Fibroblast of lung (primary cell): ENCODE results near the gene BMPR1B. TPM values are rescaled to one million over a fixed set of nuclear protein-coding genes. Genes with fewer than 3 reads are reported as not detected.

Experiments used
- DNase-seq, 2 donors: peaks; one replicate each; pipeline versions ENCODE4 v3.0.0 to v3.0.0-alpha.2; 2010; ENCODE audit warnings: low read depth in 2 of 2
- H2AFZ ChIP-seq: 2 replicates; pipeline ENCODE4 v1.5.1; 2012; ENCODE audit warnings: low read length, control low read depth, inconsistent platforms
- H3K27ac ChIP-seq: 2 replicates; pipeline ENCODE4 v1.5.1; 2011; ENCODE audit warnings: low read length, control low read depth; ENCODE audit not compliant: insufficient read depth
- H3K27me3 ChIP-seq: 2 replicates; pipeline ENCODE4 v1.5.1; 2011; ENCODE audit warnings: mild to moderate bottlenecking, low read length; ENCODE audit not compliant: control insufficient read depth, insufficient read depth
- H3K36me3 ChIP-seq: 2 replicates; pipeline ENCODE4 v1.5.1; 2011; ENCODE audit warnings: low read length; ENCODE audit not compliant: control insufficient read depth, insufficient read depth
- H3K4me1 ChIP-seq: 2 replicates; pipeline ENCODE4 v1.5.1; 2011; ENCODE audit warnings: low read length; ENCODE audit not compliant: control insufficient read depth, insufficient read depth; ENCODE audit errors: extremely low read depth
- H3K4me2 ChIP-seq: 2 replicates; pipeline ENCODE4 v1.5.1; 2011; ENCODE audit warnings: low read length, control low read depth; ENCODE audit not compliant: insufficient read depth; ENCODE audit errors: extremely low read depth
- H3K4me3 ChIP-seq, 4 experiments: fragments of 200-600 bp in 1 of 4; sonication (generic) in 1 of 4; replicated peaks in 1 of 4; 2 replicates each; pipeline ENCODE4 v1.5.1; 2011 to 2016; ENCODE audit warnings: low read length in 4 of 4, low read depth in 3 of 4, mild to moderate bottlenecking in 3 of 4, control low read depth in 2 of 4, inconsistent platforms in 1 of 4, mixed read lengths in 1 of 4; ENCODE audit not compliant: insufficient read depth in 1 of 4; ENCODE audit errors: control extremely low read depth in 1 of 4
- H3K79me2 ChIP-seq: 2 replicates; pipeline ENCODE4 v1.5.1; 2012; ENCODE audit warnings: mild to moderate bottlenecking, low read length, inconsistent platforms; ENCODE audit not compliant: control insufficient read depth, insufficient read depth
- H3K9ac ChIP-seq: 2 replicates; pipeline ENCODE4 v1.5.1; 2011; ENCODE audit warnings: mild to moderate bottlenecking, low read length, control low read depth; ENCODE audit not compliant: insufficient read depth
- H3K9me3 ChIP-seq: 2 replicates; pipeline ENCODE4 v1.5.1; 2012; ENCODE audit warnings: low read depth, low read length; ENCODE audit not compliant: control insufficient read depth, insufficient read depth
- H4K20me1 ChIP-seq: 2 replicates; pipeline ENCODE4 v1.5.1; 2011; ENCODE audit warnings: low read length; ENCODE audit not compliant: control insufficient read depth, insufficient read depth; ENCODE audit errors: extremely low read depth
- EZH2 ChIP-seq: IDR thresholded peaks from 2 replicates; pipeline ENCODE4 v1.5.1; 2012; ENCODE audit warnings: low read length, control low read depth, mild to moderate bottlenecking; ENCODE audit errors: missing control alignments
- polyA plus RNA-seq, 2 donors: library from polyadenylated mRNA; depleted of rRNA in 1 of 2; stranded (reverse) in 1 of 2; unstranded in 1 of 2; fragments of >200 nt; gene quantifications; 2 replicates each; pipeline ENCODE4 v1.2.1, GENCODE V29; 2011 to 2012; ENCODE audit warnings: missing spikeins in 1 of 2
- total RNA-seq: library from RNA; depleted of rRNA; stranded (reverse); fragments of >200 nt; gene quantifications from 2 replicates; pipeline ENCODE4 v1.2.1, GENCODE V29; 2014
- TF ChIP-seq, protein P1 (sequence below), 2 donors: IDR thresholded peaks in 1 of 2; conservative IDR thresholded peaks in 1 of 2; 1 replicate in 1 of 2; 2 replicates in 1 of 2; pipeline ENCODE4 v1.5.1; 2011 to 2012; ENCODE audit warnings: low read length in 2 of 2, control low read depth in 1 of 2, inconsistent platforms in 1 of 2, low read depth in 1 of 2, mild to moderate bottlenecking in 1 of 2

Gene BMPR1B
- total and polyA plus RNA-seq, 2 donors (not counting 1 experiment from before 2014, with no cell fraction given), result 0.17 to 0.45 TPM

GRCh38 chr4:95181996-95182306 lies 424.2 kb downstream of the BMPR1B start:
- H3K27ac ChIP-seq, result no peak overlapping the region
- no peaks in the 10 kb centered on the region for H3K79me2 ChIP-seq
- H3K4me1 ChIP-seq, result no peaks in the 10 kb centered on the region
- no peak overlapping the region for H2AFZ ChIP-seq
- H3K27me3 ChIP-seq, result no peaks in the 10 kb centered on the region
- H4K20me1 ChIP-seq, result no peaks in the 10 kb centered on the region
- H3K9ac ChIP-seq, result no peak overlapping the region
- TF ChIP-seq, protein P1, sequence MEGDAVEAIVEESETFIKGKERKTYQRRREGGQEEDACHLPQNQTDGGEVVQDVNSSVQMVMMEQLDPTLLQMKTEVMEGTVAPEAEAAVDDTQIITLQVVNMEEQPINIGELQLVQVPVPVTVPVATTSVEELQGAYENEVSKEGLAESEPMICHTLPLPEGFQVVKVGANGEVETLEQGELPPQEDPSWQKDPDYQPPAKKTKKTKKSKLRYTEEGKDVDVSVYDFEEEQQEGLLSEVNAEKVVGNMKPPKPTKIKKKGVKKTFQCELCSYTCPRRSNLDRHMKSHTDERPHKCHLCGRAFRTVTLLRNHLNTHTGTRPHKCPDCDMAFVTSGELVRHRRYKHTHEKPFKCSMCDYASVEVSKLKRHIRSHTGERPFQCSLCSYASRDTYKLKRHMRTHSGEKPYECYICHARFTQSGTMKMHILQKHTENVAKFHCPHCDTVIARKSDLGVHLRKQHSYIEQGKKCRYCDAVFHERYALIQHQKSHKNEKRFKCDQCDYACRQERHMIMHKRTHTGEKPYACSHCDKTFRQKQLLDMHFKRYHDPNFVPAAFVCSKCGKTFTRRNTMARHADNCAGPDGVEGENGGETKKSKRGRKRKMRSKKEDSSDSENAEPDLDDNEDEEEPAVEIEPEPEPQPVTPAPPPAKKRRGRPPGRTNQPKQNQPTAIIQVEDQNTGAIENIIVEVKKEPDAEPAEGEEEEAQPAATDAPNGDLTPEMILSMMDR (conservative IDR thresholded peaks at IDR 0.05 in 1 of 2, IDR thresholded peaks at IDR 0.05 in 1 of 2; ENCODE audit: low read depth in 1 of 2, low read length in 2 of 2), result no peak
- no peak for TF ChIP-seq EZH2
- H3K4me2 ChIP-seq, result no peak overlapping the region
- H3K9me3 ChIP-seq, result no peaks in the 10 kb centered on the region
- no peak overlapping the region for H3K4me3 ChIP-seq
- DNase-seq, result no peak
- no peaks in the 10 kb centered on the region for H3K36me3 ChIP-seq

GRCh38 chr4:95183656-95184408 lies 426.1 kb downstream of the BMPR1B start:
- Histone ChIP-seq H4K20me1 (no peaks in the 10 kb centered on the region), H3K79me2 (no peaks in the 10 kb centered on the region), H3K4me1 (no peaks in the 10 kb centered on the region), H3K27ac (no peak overlapping the region), H3K9ac (no peak overlapping the region), H3K9me3 (no peaks in the 10 kb centered on the region), H3K4me2 (no peak overlapping the region), H3K4me3 (no peak overlapping the region), H3K36me3 (no peaks in the 10 kb centered on the region), H3K27me3 (no peaks in the 10 kb centered on the region), H2AFZ (no peak overlapping the region)
- no peak for TF ChIP-seq EZH2
- TF ChIP-seq, protein P1 (conservative IDR thresholded peaks at IDR 0.05 in 1 of 2, IDR thresholded peaks at IDR 0.05 in 1 of 2; ENCODE audit: low read depth in 1 of 2, low read length in 2 of 2), result no peak
- DNase-seq, result no peak

DNA sequence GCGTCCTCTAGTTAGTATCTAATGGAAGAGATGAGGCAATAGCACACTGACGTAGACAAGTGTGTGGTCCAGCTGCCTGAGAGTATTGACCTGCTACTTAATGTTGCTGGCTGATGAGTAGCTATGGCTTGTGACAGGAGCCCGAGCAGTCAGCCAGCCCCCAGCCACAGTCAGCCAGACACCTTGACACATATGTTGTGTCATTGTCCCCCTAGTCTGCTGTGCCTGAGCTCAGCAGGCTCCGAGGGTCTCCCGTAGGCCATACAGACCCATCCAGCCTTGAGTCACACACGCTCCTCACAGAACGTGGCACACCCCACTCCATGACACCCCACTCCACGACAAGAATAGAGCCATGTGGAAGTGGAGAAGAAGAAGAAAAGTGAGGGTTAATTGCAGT lies 428.9 kb downstream of the BMPR1B start:
- no peaks in the 10 kb centered on the region for H3K9me3 ChIP-seq
- H3K27ac ChIP-seq, result no peak overlapping the region
- H3K36me3 ChIP-seq, result no peaks in the 10 kb centered on the region
- H3K9ac ChIP-seq, result no peak overlapping the region
- H3K27me3 ChIP-seq, result no peaks in the 10 kb centered on the region
- no peaks in the 10 kb centered on the region for H4K20me1 ChIP-seq
- TF ChIP-seq EZH2, result no peak
- TF ChIP-seq, protein P1 (conservative IDR thresholded peaks at IDR 0.05 in 1 of 2, IDR thresholded peaks at IDR 0.05 in 1 of 2; ENCODE audit: low read depth in 1 of 2, low read length in 2 of 2), result no peak
- H2AFZ ChIP-seq, result no peak overlapping the region
- no peak overlapping the region for H3K4me2 ChIP-seq
- H3K4me3 ChIP-seq, result no peak overlapping the region
- H3K4me1 ChIP-seq, result no peaks in the 10 kb centered on the region
- H3K79me2 ChIP-seq, result no peaks in the 10 kb centered on the region
- DNase-seq, result no peak
